Right cardiac atrium (tissue), 5 donors: ENCODE measurements around the gene BTNL8. TPM values are rescaled to one million over a fixed set of nuclear protein-coding genes. Genes with fewer than 3 reads are reported as not detected.
"Not testable (repeated sequence)": the region's sequence is repeated elsewhere in the genome, so short reads cannot be mapped to it uniquely, and the experiment has no call there.

ENCODE experiments used
- ATAC-seq, 2 donors: fragments of 200-7000 bp; cut with Tn5 transposase; one replicate each; pipeline versions ENCODE4 v1.8.0 to v1.9.1; 2020; ENCODE audit warnings: moderate library complexity in 2 of 2, mild to moderate bottlenecking in 1 of 2
- DNase-seq, 3 donors: peaks; one replicate each; pipeline ENCODE4 v3.0.0-alpha.2; 2020
- H3K27ac ChIP-seq: one replicate; pipeline ENCODE4 v1.5.1; 2013; ENCODE audit warnings: mild to moderate bottlenecking, low read length, control low read depth, moderate library complexity
- H3K27me3 ChIP-seq: one replicate; pipeline ENCODE4 v1.6.1; 2013; ENCODE audit not compliant: control insufficient read depth, insufficient read depth
- H3K4me1 ChIP-seq: one replicate; pipeline ENCODE4 v1.6.1; 2013; ENCODE audit warnings: low read length; ENCODE audit not compliant: control insufficient read depth, insufficient read depth
- H3K4me3 ChIP-seq: one replicate; pipeline ENCODE4 v1.5.1; 2013; ENCODE audit warnings: low read length, control low read depth
- H3K9me3 ChIP-seq: one replicate; pipeline ENCODE4 v1.6.1; 2013; ENCODE audit warnings: low read length; ENCODE audit not compliant: control insufficient read depth
- WGBS: extraction: QIAGEN DNeasy Blood & Tissue Kit; methylation state at CpG from one replicate; pipeline ENCODE4 v1.1.7; 2013; 5-methylcytosine and 5-hydroxymethylcytosine counted together
- intact Hi-C, 4 donors: fragments of 100-400 bp; cut with DNase I; formaldehyde crosslinking; loops; one replicate each; pipeline versions ENCODE4 v1.11.0 to v1.14.0; 2022 to 2023
- polyA plus RNA-seq: library from polyadenylated mRNA; stranded (reverse); fragments of 200-250 nt; gene quantifications from one replicate; pipeline ENCODE4 v1.2.3, GENCODE V29; 2013
- total RNA-seq, 4 donors: library from RNA; stranded (reverse); fragmentation: NEBNext Ultra II Directional; extraction: Animal tissue kit (Norgen Biotek cat#: 25700); gene quantifications; one replicate each; pipeline ENCODE4 v1.2.1, GENCODE V29; 2021
- donor health status: healthy with polysubstance abuse.
- donor health status: DM: no; HTN: yes; CAD: no.
- donor health status: DM: no; HTN: no; CAD: no.
- donor health status: DM: no; HTN: yes; CAD: no; lungs with severe emphysema.
- donor health status: DM: yes; HTN: yes; CAD: no.

Gene BTNL8
- total and polyA plus RNA-seq, 5 donors, result 0.16 to 0.31 (median 0.24) TPM; not detected in 2

DNA sequence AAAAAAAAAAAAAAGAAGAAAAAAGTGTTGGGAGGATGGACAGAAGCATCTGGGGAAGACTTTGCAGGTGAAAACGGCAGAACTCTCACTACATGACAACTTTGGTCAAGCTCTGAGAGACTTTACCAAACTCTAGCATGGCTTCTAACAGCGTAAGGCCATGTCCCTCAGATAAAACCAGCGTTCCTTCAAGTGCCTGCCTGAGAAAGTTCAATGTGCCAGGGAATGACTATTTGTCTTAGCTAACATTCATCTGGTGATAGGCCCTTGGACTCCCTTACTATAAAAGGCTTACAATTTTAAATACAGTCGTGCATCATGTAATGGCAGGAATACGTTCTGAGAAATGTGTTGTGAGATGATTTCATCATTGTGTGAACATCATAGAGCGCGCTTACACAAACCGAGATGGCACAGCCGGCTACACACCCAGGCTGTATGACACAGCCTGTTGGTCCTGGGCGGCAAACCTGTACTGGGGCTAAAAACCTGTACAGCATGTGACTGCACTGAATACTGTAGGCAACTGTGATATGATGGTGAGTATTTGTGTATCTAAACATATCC, 23.0 kb upstream of the BTNL8 start:
- no peak overlapping the region for H3K27ac ChIP-seq
- no peaks in the 10 kb centered on the region for H3K27me3 ChIP-seq
- intact Hi-C loops, result loop anchor here in 1 of 4 donors (10.0 kb wide), 1 partner anchor 279 kb away; no protein-coding TSS in a partner anchor
- H3K4me1 ChIP-seq, result no peaks in the 10 kb centered on the region
- 71% methylated on average over 10 of the region's 10 CpGs for WGBS
- H3K9me3 ChIP-seq, result no peaks in the 10 kb centered on the region
- DNase-seq (no peak), ATAC-seq (no peak)
- no peak overlapping the region for H3K4me3 ChIP-seq

DNA sequence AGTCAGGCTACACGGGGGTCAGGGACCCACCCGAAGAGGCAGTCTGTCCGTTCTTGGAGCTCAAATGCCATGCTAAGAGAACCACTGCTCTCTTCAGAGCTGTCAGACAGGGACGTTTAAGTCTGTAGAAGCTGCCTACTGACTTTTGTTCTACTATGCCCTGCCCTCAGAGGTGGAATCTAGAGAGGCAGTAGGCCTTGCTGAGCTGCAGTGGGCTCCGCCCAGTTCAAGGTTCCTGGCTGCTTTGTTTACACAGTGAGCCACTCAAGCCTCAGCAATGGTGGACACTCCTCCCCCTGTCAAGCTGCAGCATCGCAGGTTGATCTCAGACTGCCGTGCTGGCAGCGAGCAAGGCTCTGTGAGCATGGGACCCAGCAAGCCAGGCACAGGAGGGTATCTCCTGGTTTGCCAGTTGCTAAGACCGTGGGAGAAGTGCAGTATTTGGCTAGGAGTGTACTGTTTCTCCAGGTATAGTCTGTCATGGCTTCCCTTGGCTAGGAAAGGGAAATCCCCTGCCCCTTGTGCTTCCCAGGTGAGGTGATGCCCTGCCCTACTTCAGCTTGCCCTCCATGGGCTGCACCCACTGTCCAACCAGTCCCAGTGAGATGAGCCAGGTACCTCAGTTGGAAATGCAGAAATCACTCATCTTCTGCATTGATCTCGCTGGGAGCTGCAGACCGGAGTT, 13.0 kb upstream of the BTNL8 start:
- WGBS, result 69% methylated on average over 11 of the region's 11 CpGs
- ATAC-seq, intact Hi-C loops: not testable (repeated sequence)

DNA sequence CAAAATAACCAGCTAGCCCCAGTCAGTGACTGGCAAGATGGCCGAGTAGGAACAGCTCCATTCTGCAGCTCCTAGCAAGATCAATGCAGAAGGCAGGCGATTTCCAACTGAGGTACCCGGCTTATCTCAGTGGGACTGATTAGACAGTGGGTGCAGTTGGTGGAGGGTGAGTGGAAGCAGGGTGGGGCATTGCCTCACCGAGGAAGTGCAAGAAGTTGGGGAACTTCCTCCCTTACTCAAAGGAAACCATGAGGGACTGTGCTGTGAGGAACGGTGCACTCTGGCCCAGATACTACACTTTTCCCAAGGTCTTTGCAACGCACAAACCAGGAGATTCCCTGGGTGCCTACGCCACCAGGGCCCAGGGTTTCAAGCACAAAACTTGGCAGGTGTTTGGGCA, 9.6 kb upstream of the BTNL8 start:
- DNase-seq (no peak), ATAC-seq (no peak)
- H3K4me3 ChIP-seq, result no peak overlapping the region
- intact Hi-C loops, result no loop called here
- no peak overlapping the region for H3K27ac ChIP-seq
- 67% methylated on average over 7 of the region's 7 CpGs for WGBS
- H3K4me1 ChIP-seq, result no peaks in the 10 kb centered on the region
- H3K9me3 ChIP-seq, result no peaks in the 10 kb centered on the region
- H3K27me3 ChIP-seq, result no peaks in the 10 kb centered on the region

More for the DNA sequence above, 13.0 kb upstream of the BTNL8 start:
- H3K4me3 ChIP-seq, H3K9me3 ChIP-seq, DNase-seq, H3K4me1 ChIP-seq, H3K27me3 ChIP-seq, H3K27ac ChIP-seq: not testable (repeated sequence)

DNA sequence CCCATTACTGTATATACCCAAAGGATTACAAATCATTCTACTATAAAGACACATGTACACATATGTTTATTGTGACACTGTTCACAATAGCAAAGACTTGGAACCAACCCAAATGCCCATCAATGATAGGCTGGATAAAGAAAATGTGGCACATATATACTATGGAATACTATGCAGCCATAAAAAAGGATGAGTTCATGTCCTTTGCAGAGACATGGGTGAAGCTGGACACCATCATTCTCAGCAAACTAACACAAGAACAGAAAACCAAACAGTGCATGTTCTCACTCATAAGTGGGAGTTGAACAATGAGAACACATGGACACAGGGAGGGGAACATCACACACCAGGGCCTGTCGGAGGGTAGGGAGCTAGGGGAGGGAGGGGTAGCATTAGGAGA, 3.6 kb upstream of the BTNL8 start:
- H3K27ac ChIP-seq, ATAC-seq, H3K9me3 ChIP-seq, H3K4me3 ChIP-seq, H3K4me1 ChIP-seq, DNase-seq, H3K27me3 ChIP-seq, intact Hi-C loops: not testable (repeated sequence)
- 97% methylated on average over 1 of the region's 1 CpG for WGBS

DNA sequence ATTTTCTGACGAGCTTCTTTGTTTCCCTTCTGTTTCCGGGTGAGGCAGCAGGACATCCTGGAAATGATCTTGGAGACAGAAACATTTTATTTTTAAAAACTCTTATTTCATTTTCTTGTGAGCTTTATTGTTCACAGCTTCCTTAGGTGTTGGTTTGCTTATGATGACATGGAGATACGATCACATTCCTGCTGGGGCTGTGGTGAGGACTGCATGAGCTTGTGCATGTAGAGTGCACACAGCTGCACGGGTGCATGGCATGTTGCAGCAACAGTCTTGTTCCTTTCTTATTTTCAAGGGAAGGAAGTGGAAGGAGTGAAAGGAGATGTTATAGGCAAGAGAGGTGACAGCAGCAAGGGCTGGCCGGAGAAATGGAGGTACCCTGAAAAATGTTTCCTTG, 1.2 kb downstream of the BTNL8 start:
- WGBS, result 59% methylated on average over 5 of the region's 5 CpGs
- Histone ChIP-seq H3K9me3 (no peaks in the 10 kb centered on the region), H3K4me1 (no peaks in the 10 kb centered on the region), H3K27me3 (no peaks in the 10 kb centered on the region), H3K27ac (no peak overlapping the region), H3K4me3 (no peak overlapping the region)
- ATAC-seq, result no peak
- intact Hi-C loops, result no loop called here
- DNase-seq, result no peak

DNA sequence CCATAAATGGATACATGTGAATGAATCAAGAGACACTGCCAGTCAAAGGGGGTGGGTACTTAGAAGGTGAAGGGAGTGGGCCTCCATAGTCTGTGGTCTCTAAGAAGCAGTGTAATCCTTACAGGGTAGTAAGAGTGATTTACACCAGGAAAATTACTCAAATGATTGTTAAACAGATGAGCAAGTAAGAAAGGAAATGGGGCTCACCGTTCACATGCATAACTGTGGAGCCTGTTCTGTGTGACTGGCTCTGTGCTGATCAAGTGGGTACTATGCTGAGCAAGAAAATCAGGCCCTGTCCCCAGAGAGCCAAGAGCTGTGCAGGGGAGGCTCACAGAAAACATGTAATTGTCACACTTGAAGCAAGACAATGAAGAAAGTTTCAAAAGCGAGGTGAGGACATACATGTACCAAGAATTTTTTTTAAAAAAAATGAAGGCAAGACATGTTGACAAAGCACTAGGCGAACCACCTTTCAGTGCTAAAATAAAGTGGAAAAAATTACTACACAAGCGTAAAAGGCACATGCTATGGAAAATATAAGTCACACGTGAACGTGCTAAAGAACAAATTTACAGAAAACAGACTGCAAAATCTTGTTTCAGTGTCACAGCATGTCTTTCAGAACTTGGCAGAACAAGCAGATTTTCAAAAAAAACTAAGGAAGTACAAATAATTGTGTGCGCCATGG, 2.5 kb downstream of the BTNL8 start:
- H3K4me3 ChIP-seq, result no peak overlapping the region
- DNase-seq (no peak), ATAC-seq (no peak)
- intact Hi-C loops, result no loop called here
- no peaks in the 10 kb centered on the region for H3K4me1 ChIP-seq
- H3K27ac ChIP-seq, result no peak overlapping the region
- no peaks in the 10 kb centered on the region for H3K27me3 ChIP-seq
- WGBS, result 82% methylated on average over 7 of the region's 7 CpGs
- no peaks in the 10 kb centered on the region for H3K9me3 ChIP-seq

DNA sequence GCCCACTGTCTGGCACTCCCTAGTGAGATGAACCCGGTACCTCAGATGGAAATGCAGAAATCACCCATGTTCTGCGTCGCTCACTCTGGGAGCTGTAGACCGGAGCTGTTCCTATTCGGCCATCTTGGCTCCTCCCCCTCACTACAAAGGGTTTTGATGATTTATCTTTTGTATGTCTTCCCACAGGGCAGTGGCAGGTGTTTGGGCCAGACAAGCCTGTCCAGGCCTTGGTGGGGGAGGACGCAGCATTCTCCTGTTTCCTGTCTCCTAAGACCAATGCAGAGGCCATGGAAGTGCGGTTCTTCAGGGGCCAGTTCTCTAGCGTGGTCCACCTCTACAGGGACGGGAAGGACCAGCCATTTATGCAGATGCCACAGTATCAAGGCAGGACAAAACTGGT, 9.4 kb downstream of the BTNL8 start:
- DNase-seq, result no peak
- no peak for ATAC-seq
- H3K9me3 ChIP-seq, result no peaks in the 10 kb centered on the region
- no peak overlapping the region for H3K4me3 ChIP-seq
- H3K27me3 ChIP-seq, result no peaks in the 10 kb centered on the region
- H3K27ac ChIP-seq, result no peak overlapping the region
- H3K4me1 ChIP-seq, result no peaks in the 10 kb centered on the region
- intact Hi-C loops, result no loop called here
- WGBS, result 91% methylated on average over 9 of the region's 9 CpGs

DNA sequence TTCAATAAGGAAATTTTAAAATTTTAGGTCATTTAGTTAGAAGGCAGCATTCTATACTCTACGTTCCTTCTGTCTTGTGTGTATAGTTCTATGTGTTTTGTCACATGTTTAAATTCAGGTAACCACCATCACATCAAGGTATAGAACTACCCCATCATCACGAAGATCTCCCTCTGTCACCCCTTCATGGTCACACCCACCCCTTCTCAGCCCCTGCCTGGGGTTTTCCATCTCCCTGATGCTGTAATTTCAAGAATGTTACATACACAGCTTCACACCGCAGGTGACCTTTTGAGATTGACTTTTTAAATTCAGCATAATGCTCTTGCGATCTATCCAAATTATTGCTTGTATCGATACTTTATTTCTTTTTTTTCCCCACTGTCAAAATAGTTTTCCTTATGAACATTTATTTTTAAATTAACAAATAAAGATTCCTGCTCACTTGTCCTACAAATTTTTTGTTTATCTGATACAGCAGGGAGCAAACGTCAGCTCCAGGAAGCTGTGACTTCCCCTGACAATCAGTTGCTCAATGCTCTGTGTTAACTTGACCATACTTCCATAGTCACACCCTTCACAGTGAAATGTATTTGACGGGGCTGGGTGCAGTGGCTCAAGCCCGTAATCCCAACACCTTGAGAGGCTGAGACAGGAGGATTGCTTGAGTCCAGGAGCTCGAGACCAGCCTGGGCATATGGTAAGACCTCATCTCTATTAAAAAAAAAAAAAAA, 10.2 kb downstream of the BTNL8 start:
- no peaks in the 10 kb centered on the region for H3K9me3 ChIP-seq
- intact Hi-C loops, result no loop called here
- DNase-seq, result no peak
- H3K4me3 ChIP-seq, result no peak overlapping the region
- no peak for ATAC-seq
- H3K27me3 ChIP-seq, result no peaks in the 10 kb centered on the region
- H3K27ac ChIP-seq, result no peak overlapping the region
- 59% methylated on average over 9 of the region's 9 CpGs for WGBS
- no peaks in the 10 kb centered on the region for H3K4me1 ChIP-seq

DNA sequence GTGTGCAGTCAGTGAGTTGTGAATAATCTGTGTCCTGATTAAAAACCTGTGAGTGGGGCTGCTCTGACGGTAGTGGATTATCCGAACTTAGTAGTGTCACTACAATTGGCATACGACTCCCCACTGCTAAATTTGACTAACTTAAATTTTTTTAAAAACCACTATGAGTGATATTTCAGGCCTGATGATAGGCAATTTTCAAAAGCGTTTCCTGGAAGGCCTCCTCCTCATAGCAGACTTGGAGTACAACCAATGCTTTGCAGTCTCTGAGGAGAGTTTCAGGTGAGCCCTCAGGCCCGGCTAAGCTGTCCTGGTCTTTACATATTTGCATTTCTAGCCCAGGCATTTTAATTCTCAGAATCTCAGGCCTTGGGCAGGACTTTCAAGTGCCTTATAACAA, 10.8 kb downstream of the BTNL8 start:
- H3K27ac ChIP-seq, result no peak overlapping the region
- no peaks in the 10 kb centered on the region for H3K9me3 ChIP-seq
- DNase-seq (no peak), ATAC-seq (no peak)
- H3K27me3 ChIP-seq, result no peaks in the 10 kb centered on the region
- WGBS, result 48% methylated on average over 5 of the region's 5 CpGs
- intact Hi-C loops, result no loop called here
- H3K4me3 ChIP-seq, result no peak overlapping the region
- H3K4me1 ChIP-seq, result no peaks in the 10 kb centered on the region

DNA sequence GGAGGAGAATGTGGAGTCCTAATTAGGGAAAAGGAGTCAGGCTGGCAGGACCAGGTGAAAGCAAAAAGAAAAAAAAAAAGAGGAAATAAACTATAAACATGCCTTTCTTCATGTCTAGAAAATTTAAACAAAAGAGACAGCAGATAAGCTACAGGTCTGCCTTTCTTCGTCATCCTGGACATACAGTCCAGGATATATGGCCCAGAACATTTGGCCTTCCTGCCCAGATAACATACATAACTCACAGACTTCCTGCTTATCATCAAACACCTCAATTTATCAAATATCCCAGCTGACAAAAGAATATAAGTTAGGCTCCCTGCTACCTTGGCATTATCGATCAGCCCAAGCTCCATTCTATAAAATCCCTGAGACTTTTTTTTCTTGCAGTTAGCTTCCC, 11.2 kb downstream of the BTNL8 start:
- H3K27me3 ChIP-seq, result no peaks in the 10 kb centered on the region
- intact Hi-C loops, result no loop called here
- no peak overlapping the region for H3K4me3 ChIP-seq
- DNase-seq (no peak), ATAC-seq (no peak)
- H3K4me1 ChIP-seq, result no peaks in the 10 kb centered on the region
- no peaks in the 10 kb centered on the region for H3K9me3 ChIP-seq
- WGBS, result 48% methylated on average over 2 of the region's 2 CpGs
- no peak overlapping the region for H3K27ac ChIP-seq

DNA sequence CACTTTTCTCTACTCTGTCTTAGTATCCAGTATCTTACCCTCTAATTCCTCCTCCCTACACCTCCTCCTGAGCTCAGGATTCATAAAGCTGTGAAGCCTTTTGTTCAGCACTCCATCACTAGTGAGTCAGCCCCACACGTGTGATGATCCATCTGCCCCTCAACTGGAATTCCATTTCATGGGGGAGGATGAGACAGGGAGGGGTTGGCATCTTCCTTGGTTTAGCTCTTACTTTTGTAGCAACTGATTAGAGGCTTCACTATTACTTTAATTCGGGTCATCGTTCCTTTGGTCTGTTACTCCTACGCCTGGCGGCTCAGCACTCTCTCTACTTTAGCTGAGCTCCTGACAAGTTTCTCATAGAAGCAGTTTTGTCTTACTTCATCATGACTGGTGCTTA, 11.8 kb downstream of the BTNL8 start:
- WGBS, result 68% methylated on average over 5 of the region's 5 CpGs
- Histone ChIP-seq H3K4me3 (no peak overlapping the region), H3K4me1 (no peaks in the 10 kb centered on the region), H3K27me3 (no peaks in the 10 kb centered on the region), H3K9me3 (no peaks in the 10 kb centered on the region), H3K27ac (no peak overlapping the region)
- intact Hi-C loops, result no loop called here
- DNase-seq, result no peak
- no peak for ATAC-seq
